Loucy (cell line): ENCODE data around the gene TBR1.

Source experiments
- CTCF ChIP-seq: fragments of 200-600 bp; sonication (generic); conservative IDR thresholded peaks from 2 replicates; pipeline ENCODE4 v1.5.1; 2014; ENCODE audit warnings: mild to moderate bottlenecking, antibody characterized with exemption, low read length
- EZH2phosphoT487 ChIP-seq: fragments of 200-600 bp; IDR thresholded peaks from 2 replicates; pipeline ENCODE4 v1.6.1; 2018; ENCODE audit warnings: antibody characterized with exemption, mild to moderate bottlenecking, moderate library complexity, borderline replicate concordance

- TF ChIP-seq CTCF (no peak), EZH2phosphoT487 (no peak)
Measured at GRCh38 chr2:161424891-161425727, 9.0 kb downstream of the TBR1 start.
